SK-N-SH treated with all-trans-retinoic acid at 6 μM for 48 hours (cell line): ENCODE data around the gene CXCL8.

Experiments used
- ATAC-seq: fragments of 200-7000 bp; cut with Tn5 transposase; 3 replicates; pipeline ENCODE4 v1.9.1; 2020; ENCODE audit warnings: mild to moderate bottlenecking, moderate library complexity
- ARNTL ChIP-seq: fragments of 450-650 bp; formaldehyde crosslinking; IDR thresholded peaks from 2 replicates; pipeline ENCODE4 v1.5.0; 2020; ENCODE audit warnings: low read depth, mild to moderate bottlenecking, moderate library complexity, borderline replicate concordance
- CSDC2 ChIP-seq: fragments of 250-450 bp; sonication (Bioruptor Pico); IDR thresholded peaks from 2 replicates; pipeline ENCODE4 v1.5.0; 2020; ENCODE audit warnings: mild to moderate bottlenecking, moderate library complexity
- ESRRG ChIP-seq: fragments of 250-450 bp; sonication (Bioruptor Pico); IDR thresholded peaks from 2 replicates; pipeline ENCODE4 v1.6.1; 2021; ENCODE audit warnings: mild to moderate bottlenecking
- GLIS3 ChIP-seq: fragments of 250-450 bp; sonication (Bioruptor Pico); IDR thresholded peaks from 2 replicates; pipeline ENCODE4 v1.5.0; 2020; ENCODE audit warnings: mild to moderate bottlenecking, moderate library complexity
- ISL1 ChIP-seq: fragments of 250-450 bp; sonication (Bioruptor Pico); IDR thresholded peaks from 2 replicates; pipeline ENCODE4 v2.1.2; 2022; ENCODE audit warnings: mild to moderate bottlenecking, moderate library complexity
- PPARA ChIP-seq: fragments of 250-450 bp; sonication (Bioruptor Pico); IDR thresholded peaks from 2 replicates; pipeline ENCODE4 v1.5.0; 2020; ENCODE audit warnings: mild to moderate bottlenecking, borderline replicate concordance
- SNAI2 ChIP-seq: fragments of 250-450 bp; sonication (Bioruptor Pico); IDR thresholded peaks from 2 replicates; pipeline ENCODE4 v1.5.0; 2020; ENCODE audit warnings: mild to moderate bottlenecking, moderate library complexity
- TOX ChIP-seq: fragments of 250-450 bp; sonication (Bioruptor Pico); IDR thresholded peaks from 2 replicates; pipeline ENCODE4 v1.8.0; 2021; ENCODE audit warnings: mild to moderate bottlenecking, moderate library complexity, borderline replicate concordance
- ZC3H10 ChIP-seq: fragments of 250-450 bp; sonication (Bioruptor Pico); IDR thresholded peaks from 2 replicates; pipeline ENCODE4 v1.5.1; 2021; ENCODE audit warnings: mild to moderate bottlenecking, moderate library complexity
- ZFP30 ChIP-seq: fragments of 450-650 bp; formaldehyde crosslinking; IDR thresholded peaks from 2 replicates; pipeline ENCODE4 v1.5.0; 2022; ENCODE audit warnings: mild to moderate bottlenecking, moderate library complexity
- ZNF565 ChIP-seq: fragments of 450-650 bp; formaldehyde crosslinking; conservative IDR thresholded peaks from 2 replicates; pipeline ENCODE4 v1.5.0; 2020; ENCODE audit warnings: low read depth, mild to moderate bottlenecking, moderate library complexity
- ZNF70 ChIP-seq: fragments of 450-650 bp; formaldehyde crosslinking; IDR thresholded peaks from 2 replicates; pipeline ENCODE4 v1.5.0; 2020; ENCODE audit warnings: mild to moderate bottlenecking, moderate library complexity
- TF ChIP-seq, protein P1 (sequence below): fragments of 250-450 bp; sonication (Bioruptor Pico); IDR thresholded peaks from 2 replicates; pipeline ENCODE4 v1.8.0; 2021; ENCODE audit warnings: low read depth, mild to moderate bottlenecking, moderate library complexity, borderline replicate concordance
- TF ChIP-seq, protein P2 (sequence below): fragments of 250-450 bp; sonication (Bioruptor Pico); IDR thresholded peaks from 2 replicates; pipeline ENCODE4 v1.8.0; 2020; ENCODE audit warnings: mild to moderate bottlenecking, moderate library complexity, borderline replicate concordance
- TF ChIP-seq, protein P3 (sequence below): fragments of 250-450 bp; sonication (Bioruptor Pico); IDR thresholded peaks from 2 replicates; pipeline ENCODE4 v1.5.1; 2021; ENCODE audit warnings: mild to moderate bottlenecking, moderate library complexity
- TF ChIP-seq, protein P4 (sequence below): fragments of 250-450 bp; sonication (Bioruptor Pico); IDR thresholded peaks from 2 replicates; pipeline ENCODE4 v1.5.0; 2020; ENCODE audit warnings: mild to moderate bottlenecking, moderate library complexity
- TF ChIP-seq, protein P5 (sequence below): fragments of 250-450 bp; sonication (Bioruptor Pico); IDR thresholded peaks from 2 replicates; pipeline ENCODE4 v1.5.1; 2020; ENCODE audit warnings: low read depth, mild to moderate bottlenecking, moderate library complexity

CXCL8 gene

DNA sequence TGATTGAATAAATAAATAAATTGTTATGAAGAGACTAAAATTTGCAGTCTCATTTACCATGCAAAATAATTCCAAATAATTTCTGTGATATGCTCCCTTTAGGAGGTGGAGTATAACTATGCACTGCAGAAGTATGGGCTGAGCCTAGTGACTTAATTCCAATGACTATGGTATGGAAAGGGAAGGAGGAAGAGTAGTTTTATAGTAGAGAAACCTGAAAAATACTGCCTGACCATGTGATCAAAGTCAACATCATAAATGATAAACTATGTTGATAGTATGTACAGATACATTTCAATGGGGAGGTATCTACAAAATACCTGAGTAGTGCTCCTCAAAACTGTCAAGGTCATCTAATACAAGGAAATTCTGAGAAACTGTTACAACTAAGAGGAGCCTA is 14.6 kb downstream of the CXCL8 start:
- ATAC-seq = no peak
- TF ChIP-seq, protein P1, sequence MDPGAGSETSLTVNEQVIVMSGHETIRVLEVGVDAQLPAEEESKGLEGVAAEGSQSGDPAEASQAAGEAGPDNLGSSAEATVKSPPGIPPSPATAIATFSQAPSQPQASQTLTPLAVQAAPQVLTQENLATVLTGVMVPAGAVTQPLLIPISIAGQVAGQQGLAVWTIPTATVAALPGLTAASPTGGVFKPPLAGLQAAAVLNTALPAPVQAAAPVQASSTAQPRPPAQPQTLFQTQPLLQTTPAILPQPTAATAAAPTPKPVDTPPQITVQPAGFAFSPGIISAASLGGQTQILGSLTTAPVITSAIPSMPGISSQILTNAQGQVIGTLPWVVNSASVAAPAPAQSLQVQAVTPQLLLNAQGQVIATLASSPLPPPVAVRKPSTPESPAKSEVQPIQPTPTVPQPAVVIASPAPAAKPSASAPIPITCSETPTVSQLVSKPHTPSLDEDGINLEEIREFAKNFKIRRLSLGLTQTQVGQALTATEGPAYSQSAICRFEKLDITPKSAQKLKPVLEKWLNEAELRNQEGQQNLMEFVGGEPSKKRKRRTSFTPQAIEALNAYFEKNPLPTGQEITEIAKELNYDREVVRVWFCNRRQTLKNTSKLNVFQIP (CRISPR knock-in tag) = no peak
- TF ChIP-seq ESRRG (CRISPR knock-in tag) (no peak), ZNF565 (CRISPR knock-in tag) (no peak), ZFP30 (CRISPR knock-in tag) (no peak), ISL1 (CRISPR knock-in tag) (no peak), ZNF70 (CRISPR knock-in tag) (no peak)
- TF ChIP-seq, protein P2, sequence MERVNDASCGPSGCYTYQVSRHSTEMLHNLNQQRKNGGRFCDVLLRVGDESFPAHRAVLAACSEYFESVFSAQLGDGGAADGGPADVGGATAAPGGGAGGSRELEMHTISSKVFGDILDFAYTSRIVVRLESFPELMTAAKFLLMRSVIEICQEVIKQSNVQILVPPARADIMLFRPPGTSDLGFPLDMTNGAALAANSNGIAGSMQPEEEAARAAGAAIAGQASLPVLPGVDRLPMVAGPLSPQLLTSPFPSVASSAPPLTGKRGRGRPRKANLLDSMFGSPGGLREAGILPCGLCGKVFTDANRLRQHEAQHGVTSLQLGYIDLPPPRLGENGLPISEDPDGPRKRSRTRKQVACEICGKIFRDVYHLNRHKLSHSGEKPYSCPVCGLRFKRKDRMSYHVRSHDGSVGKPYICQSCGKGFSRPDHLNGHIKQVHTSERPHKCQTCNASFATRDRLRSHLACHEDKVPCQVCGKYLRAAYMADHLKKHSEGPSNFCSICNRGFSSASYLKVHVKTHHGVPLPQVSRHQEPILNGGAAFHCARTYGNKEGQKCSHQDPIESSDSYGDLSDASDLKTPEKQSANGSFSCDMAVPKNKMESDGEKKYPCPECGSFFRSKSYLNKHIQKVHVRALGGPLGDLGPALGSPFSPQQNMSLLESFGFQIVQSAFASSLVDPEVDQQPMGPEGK (CRISPR knock-in tag) = no peak

DNA sequence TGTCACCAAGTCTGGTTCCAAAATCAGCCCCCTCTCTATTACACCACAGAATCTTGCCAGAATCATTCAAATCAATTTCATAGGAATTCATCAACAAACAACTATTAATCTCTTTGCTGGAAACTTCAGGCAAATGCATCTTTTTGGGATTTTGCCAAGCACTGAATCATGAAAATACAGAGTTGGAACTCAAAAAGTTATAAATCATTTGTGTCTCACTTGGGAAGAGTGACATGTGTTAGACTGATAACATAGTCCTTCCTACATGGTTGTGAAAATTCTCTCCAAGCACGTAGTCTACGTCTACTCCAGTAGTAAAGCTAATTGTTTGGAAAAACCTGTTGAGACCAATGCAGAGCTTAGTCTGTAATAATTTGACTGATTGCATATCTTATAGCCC is 19.0 kb downstream of the CXCL8 start:
- no peak for ATAC-seq

DNA sequence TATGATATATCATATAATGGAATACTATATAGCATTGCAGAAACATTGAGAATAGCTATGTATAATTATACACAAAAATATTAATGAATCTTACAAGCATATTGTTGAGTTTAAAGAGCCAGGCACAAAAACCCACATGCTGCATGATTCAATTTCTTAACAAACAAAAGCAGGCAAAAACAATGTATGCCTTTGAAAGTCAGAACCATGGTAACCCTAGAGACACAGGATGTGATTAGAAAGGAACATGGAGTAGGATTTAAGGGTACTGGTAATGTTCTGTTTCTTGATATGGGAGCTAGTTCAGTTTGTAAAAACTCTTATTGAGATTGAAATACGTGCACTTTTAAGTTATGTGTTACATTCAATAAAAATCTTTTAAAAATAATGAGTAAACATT is 21.5 kb downstream of the CXCL8 start:
- ATAC-seq = no peak
- no peak for TF ChIP-seq ZC3H10 (CRISPR knock-in tag)
- TF ChIP-seq, protein P3, sequence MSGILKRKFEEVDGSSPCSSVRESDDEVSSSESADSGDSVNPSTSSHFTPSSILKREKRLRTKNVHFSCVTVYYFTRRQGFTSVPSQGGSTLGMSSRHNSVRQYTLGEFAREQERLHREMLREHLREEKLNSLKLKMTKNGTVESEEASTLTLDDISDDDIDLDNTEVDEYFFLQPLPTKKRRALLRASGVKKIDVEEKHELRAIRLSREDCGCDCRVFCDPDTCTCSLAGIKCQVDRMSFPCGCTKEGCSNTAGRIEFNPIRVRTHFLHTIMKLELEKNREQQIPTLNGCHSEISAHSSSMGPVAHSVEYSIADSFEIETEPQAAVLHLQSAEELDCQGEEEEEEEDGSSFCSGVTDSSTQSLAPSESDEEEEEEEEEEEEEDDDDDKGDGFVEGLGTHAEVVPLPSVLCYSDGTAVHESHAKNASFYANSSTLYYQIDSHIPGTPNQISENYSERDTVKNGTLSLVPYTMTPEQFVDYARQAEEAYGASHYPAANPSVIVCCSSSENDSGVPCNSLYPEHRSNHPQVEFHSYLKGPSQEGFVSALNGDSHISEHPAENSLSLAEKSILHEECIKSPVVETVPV = no peak
- TF ChIP-seq PPARA (CRISPR knock-in tag) = no peak

More for the DNA sequence above, 19.0 kb downstream of the CXCL8 start:
- no peak for TF ChIP-seq GLIS3 (CRISPR knock-in tag)
- TF ChIP-seq TOX (CRISPR knock-in tag) = no peak
- TF ChIP-seq ESRRG (CRISPR knock-in tag) = no peak
- TF ChIP-seq SNAI2 (CRISPR knock-in tag) = no peak
- TF ChIP-seq, protein P3 = no peak
- TF ChIP-seq, protein P4, sequence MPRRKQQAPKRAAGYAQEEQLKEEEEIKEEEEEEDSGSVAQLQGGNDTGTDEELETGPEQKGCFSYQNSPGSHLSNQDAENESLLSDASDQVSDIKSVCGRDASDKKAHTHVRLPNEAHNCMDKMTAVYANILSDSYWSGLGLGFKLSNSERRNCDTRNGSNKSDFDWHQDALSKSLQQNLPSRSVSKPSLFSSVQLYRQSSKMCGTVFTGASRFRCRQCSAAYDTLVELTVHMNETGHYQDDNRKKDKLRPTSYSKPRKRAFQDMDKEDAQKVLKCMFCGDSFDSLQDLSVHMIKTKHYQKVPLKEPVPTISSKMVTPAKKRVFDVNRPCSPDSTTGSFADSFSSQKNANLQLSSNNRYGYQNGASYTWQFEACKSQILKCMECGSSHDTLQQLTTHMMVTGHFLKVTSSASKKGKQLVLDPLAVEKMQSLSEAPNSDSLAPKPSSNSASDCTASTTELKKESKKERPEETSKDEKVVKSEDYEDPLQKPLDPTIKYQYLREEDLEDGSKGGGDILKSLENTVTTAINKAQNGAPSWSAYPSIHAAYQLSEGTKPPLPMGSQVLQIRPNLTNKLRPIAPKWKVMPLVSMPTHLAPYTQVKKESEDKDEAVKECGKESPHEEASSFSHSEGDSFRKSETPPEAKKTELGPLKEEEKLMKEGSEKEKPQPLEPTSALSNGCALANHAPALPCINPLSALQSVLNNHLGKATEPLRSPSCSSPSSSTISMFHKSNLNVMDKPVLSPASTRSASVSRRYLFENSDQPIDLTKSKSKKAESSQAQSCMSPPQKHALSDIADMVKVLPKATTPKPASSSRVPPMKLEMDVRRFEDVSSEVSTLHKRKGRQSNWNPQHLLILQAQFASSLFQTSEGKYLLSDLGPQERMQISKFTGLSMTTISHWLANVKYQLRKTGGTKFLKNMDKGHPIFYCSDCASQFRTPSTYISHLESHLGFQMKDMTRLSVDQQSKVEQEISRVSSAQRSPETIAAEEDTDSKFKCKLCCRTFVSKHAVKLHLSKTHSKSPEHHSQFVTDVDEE (CRISPR knock-in tag) = no peak
- TF ChIP-seq, protein P1 (CRISPR knock-in tag) = no peak
- TF ChIP-seq, protein P5, sequence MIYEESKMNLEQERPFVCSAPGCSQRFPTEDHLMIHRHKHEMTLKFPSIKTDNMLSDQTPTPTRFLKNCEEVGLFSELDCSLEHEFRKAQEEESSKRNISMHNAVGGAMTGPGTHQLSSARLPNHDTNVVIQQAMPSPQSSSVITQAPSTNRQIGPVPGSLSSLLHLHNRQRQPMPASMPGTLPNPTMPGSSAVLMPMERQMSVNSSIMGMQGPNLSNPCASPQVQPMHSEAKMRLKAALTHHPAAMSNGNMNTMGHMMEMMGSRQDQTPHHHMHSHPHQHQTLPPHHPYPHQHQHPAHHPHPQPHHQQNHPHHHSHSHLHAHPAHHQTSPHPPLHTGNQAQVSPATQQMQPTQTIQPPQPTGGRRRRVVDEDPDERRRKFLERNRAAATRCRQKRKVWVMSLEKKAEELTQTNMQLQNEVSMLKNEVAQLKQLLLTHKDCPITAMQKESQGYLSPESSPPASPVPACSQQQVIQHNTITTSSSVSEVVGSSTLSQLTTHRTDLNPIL = no peak

DNA sequence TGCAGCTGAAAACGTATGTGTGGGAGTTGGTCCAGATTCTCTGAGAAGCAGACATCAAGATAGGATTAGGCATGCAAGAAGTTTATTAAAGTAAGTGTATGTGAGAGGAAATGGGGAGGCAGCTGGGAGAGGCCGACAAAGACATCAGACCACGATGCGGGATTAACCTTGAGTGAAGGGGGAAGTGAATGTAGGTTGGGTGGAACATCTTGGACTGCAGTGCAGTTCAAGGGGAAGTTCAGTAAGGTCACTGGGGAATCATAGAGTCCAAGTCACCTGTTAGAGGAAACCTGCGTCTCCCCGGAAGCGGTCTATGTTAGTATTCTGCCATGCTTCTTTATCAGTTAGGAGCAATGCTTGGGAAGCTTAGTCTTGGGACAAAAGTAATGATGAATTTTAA is 22.0 kb downstream of the CXCL8 start:
- no peak for ATAC-seq
- TF ChIP-seq, protein P3 = no peak
- TF ChIP-seq ZNF70 (CRISPR knock-in tag) = no peak
- no peak for TF ChIP-seq CSDC2 (CRISPR knock-in tag)
- TF ChIP-seq PPARA (CRISPR knock-in tag) = no peak
- no peak for TF ChIP-seq ARNTL (CRISPR knock-in tag)
- no peak for TF ChIP-seq SNAI2 (CRISPR knock-in tag)
- TF ChIP-seq, protein P1 (CRISPR knock-in tag) = no peak
